C4-2B (cell line): Measurements from ENCODE around the gene MCM9.

Experiments used
- H3K27ac ChIP-seq: fragments of 450-650 bp; 2 replicates; pipeline ENCODE4 v1.5.1; 2017
- CTCF ChIP-seq: fragments of 450-650 bp; conservative IDR thresholded peaks from 2 replicates; pipeline ENCODE4 v1.5.1; 2017; ENCODE audit warnings: mild to moderate bottlenecking
- ZFX ChIP-seq: fragments of 450-650 bp; IDR thresholded peaks from 2 replicates; pipeline ENCODE4 v1.6.1; 2017

Gene MCM9

GRCh38 chr6:118867181-118867580 is 67.8 kb downstream of the MCM9 start:
- no peak overlapping the region for H3K27ac ChIP-seq
- TF ChIP-seq ZFX (no peak), CTCF (no peak)

- TF ChIP-seq CTCF (no peak), ZFX (no peak)
- peak overlapping the region; percentile 55; the same call in 1 of the 2 replicates for H3K27ac ChIP-seq
Measured at GRCh38 chr6:118865100-118865391, 69.9 kb downstream of the MCM9 start.

GRCh38 chr6:118864341-118865099 is 70.4 kb downstream of the MCM9 start:
- TF ChIP-seq ZFX (no peak), CTCF (no peak)
- peak overlapping the region; percentile 55; the same call in 1 of the 2 replicates for H3K27ac ChIP-seq

GRCh38 chr6:118862443-118862842 is 72.5 kb downstream of the MCM9 start:
- no peak overlapping the region for H3K27ac ChIP-seq
- TF ChIP-seq CTCF (no peak), ZFX (no peak)

GRCh38 chr6:118860880-118861279 is 74.1 kb downstream of the MCM9 start:
- TF ChIP-seq CTCF (no peak), ZFX (no peak)
- no peak overlapping the region for H3K27ac ChIP-seq

- no peak overlapping the region for H3K27ac ChIP-seq
- TF ChIP-seq ZFX = no peak
- TF ChIP-seq CTCF = no peak
Measured at GRCh38 chr6:118860363-118860762, 74.6 kb downstream of the MCM9 start.

GRCh38 chr6:118859517-118860064 is 75.4 kb downstream of the MCM9 start:
- H3K27ac ChIP-seq = no peak overlapping the region
- TF ChIP-seq CTCF (no peak), ZFX (no peak)
